Measurements from ENCODE around the gene SGCD. TPM values are rescaled to one million over a fixed set of nuclear protein-coding genes. Genes with fewer than 3 reads are reported as not detected.

Gene SGCD
- total and polyA plus RNA-seq, 8 donors: 0.58 to 55.8 (median 2.8) TPM

GRCh38 chr5:156799171-156799570, 472.2 kb downstream of the SGCD start:
- H3K27ac ChIP-seq: no peak overlapping the region
- H3K27me3 ChIP-seq: no peaks in the 10 kb centered on the region
- no peak overlapping the region for H3K4me3 ChIP-seq
- no peaks in the 10 kb centered on the region for H3K36me3 ChIP-seq
- H3K4me1 ChIP-seq: no peaks in the 10 kb centered on the region
- TF ChIP-seq CTCF (IDR thresholded peaks at IDR 0.05): no peak
- TF ChIP-seq POLR2A (IDR thresholded peaks at IDR 0.05): no peak
- no peak for TF ChIP-seq EP300 (IDR thresholded peaks at IDR 0.05)
- no peak for TF ChIP-seq POLR2AphosphoS5 (IDR thresholded peaks at IDR 0.05)
- H3K9me3 ChIP-seq: no peaks in the 10 kb centered on the region
- 19 to 55% (median 41%) methylated on average over 1 of the region's 1 CpG for WGBS, 5 donors
- peak in 1 of 2 donors; percentile 15 for DNase-seq
- intact Hi-C loops (cut with DNase I; ENCODE audit: low total_unique reads): no loop called here

GRCh38 chr5:156800929-156801328, 474.0 kb downstream of the SGCD start:
- Histone ChIP-seq H3K4me3 (no peak overlapping the region), H3K4me1 (no peaks in the 10 kb centered on the region), H3K36me3 (no peaks in the 10 kb centered on the region), H3K9me3 (no peaks in the 10 kb centered on the region), H3K27ac (no peak overlapping the region), H3K27me3 (no peaks in the 10 kb centered on the region)
- WGBS, 5 donors: 50 to 73% (median 65%) methylated on average over 3 of the region's 3 CpGs
- intact Hi-C loops (cut with DNase I; ENCODE audit: low total_unique reads): no loop called here
- DNase-seq: no peak
- TF ChIP-seq EP300 (IDR thresholded peaks at IDR 0.05) (no peak), POLR2AphosphoS5 (IDR thresholded peaks at IDR 0.05) (no peak), POLR2A (IDR thresholded peaks at IDR 0.05) (no peak), CTCF (IDR thresholded peaks at IDR 0.05) (no peak)

GRCh38 chr5:156802501-156802900, 475.5 kb downstream of the SGCD start:
- no peak for DNase-seq
- WGBS, 5 donors: 76 to 85% (median 79%) methylated on average over 5 of the region's 5 CpGs
- no peaks in the 10 kb centered on the region for H3K27me3 ChIP-seq
- intact Hi-C loops (cut with DNase I; ENCODE audit: low total_unique reads): no loop called here
- H3K27ac ChIP-seq: no peak overlapping the region
- H3K4me3 ChIP-seq: no peak overlapping the region
- no peaks in the 10 kb centered on the region for H3K36me3 ChIP-seq
- TF ChIP-seq POLR2AphosphoS5 (IDR thresholded peaks at IDR 0.05) (no peak), EP300 (IDR thresholded peaks at IDR 0.05) (no peak), CTCF (IDR thresholded peaks at IDR 0.05) (no peak), POLR2A (IDR thresholded peaks at IDR 0.05) (no peak)
- H3K9me3 ChIP-seq: peaks cover 0 to 3% (median 0%) of the 10 kb centered on the region in 4 donors
- no peaks in the 10 kb centered on the region for H3K4me1 ChIP-seq

- H3K27ac ChIP-seq: no peak overlapping the region
- TF ChIP-seq EP300 (IDR thresholded peaks at IDR 0.05) (no peak), POLR2A (IDR thresholded peaks at IDR 0.05) (no peak), POLR2AphosphoS5 (IDR thresholded peaks at IDR 0.05) (no peak), CTCF (IDR thresholded peaks at IDR 0.05) (no peak)
- WGBS, 5 donors: 42 to 56% (median 49%) methylated on average over 2 of the region's 2 CpGs
- no peaks in the 10 kb centered on the region for H3K27me3 ChIP-seq
- H3K36me3 ChIP-seq: no peaks in the 10 kb centered on the region
- intact Hi-C loops (cut with DNase I; ENCODE audit: low total_unique reads): no loop called here
- no peaks in the 10 kb centered on the region for H3K4me1 ChIP-seq
- peak in 1 of 2 donors; percentile 17 for DNase-seq
- no peak overlapping the region for H3K4me3 ChIP-seq
- H3K9me3 ChIP-seq: peaks cover 0 to 6% (median 0%) of the 10 kb centered on the region in 4 donors
These were observed 476.4 kb downstream of the SGCD start for GRCh38 chr5:156803404-156803803.

All from stomach (tissue), 9 donors.